SKM-1 treated with dmso at 0.1 percent for 144 hours (cell line): ENCODE measurements around the gene PRKAR1A.

ENCODE experiments used
- DNase-seq: peaks from one replicate; lab custom pipeline; 2025; ENCODE audit not compliant: unreplicated experiment; lab: John Stamatoyannopoulos, UW

Gene PRKAR1A

GRCh38 chr17:68599091-68599490, 86.9 kb downstream of the PRKAR1A start:
- DNase-seq: no peak

- DNase-seq: no peak
Observed at GRCh38 chr17:68599552-68600066, 87.4 kb downstream of the PRKAR1A start.

- no peak for DNase-seq
Observed at GRCh38 chr17:68600067-68600930, 88.1 kb downstream of the PRKAR1A start.
